Glutamatergic neuron (in vitro differentiated cells): ENCODE data around the gene CCR5AS.

Experiments
- DNase-seq: peaks from one replicate; pipeline ENCODE4 v3.0.0; 2022
- H3K27ac Mint-ChIP-seq: one replicate; pipeline ENCODE4 v1.8.0; 2020; ENCODE audit warnings: mild to moderate bottlenecking, mixed read lengths, inconsistent platforms; ENCODE audit not compliant: unreplicated experiment
- H3K27me3 Mint-ChIP-seq: one replicate; pipeline ENCODE4 v1.8.0; 2020; ENCODE audit warnings: mild to moderate bottlenecking, moderate library complexity, mixed read lengths, inconsistent platforms; ENCODE audit not compliant: unreplicated experiment
- H3K36me3 Mint-ChIP-seq: one replicate; pipeline ENCODE4 v1.8.0; 2020; ENCODE audit warnings: mild to moderate bottlenecking, mixed read lengths, inconsistent platforms; ENCODE audit not compliant: unreplicated experiment
- H3K4me1 Mint-ChIP-seq: one replicate; pipeline ENCODE4 v1.8.0; 2020; ENCODE audit warnings: mild to moderate bottlenecking, low read depth, mixed read lengths, inconsistent platforms; ENCODE audit not compliant: unreplicated experiment
- H3K4me3 Mint-ChIP-seq: one replicate; pipeline ENCODE4 v1.8.0; 2020; ENCODE audit warnings: mild to moderate bottlenecking, mixed read lengths, inconsistent platforms; ENCODE audit not compliant: unreplicated experiment
- H3K9me3 Mint-ChIP-seq: one replicate; pipeline ENCODE4 v1.8.0; 2020; ENCODE audit warnings: mild to moderate bottlenecking, moderate library complexity, mixed read lengths, inconsistent platforms; ENCODE audit not compliant: unreplicated experiment
- CTCF ChIP-seq: fragments of 200-600 bp; sonication (generic); IDR thresholded peaks from one replicate; pipeline ENCODE4 v1.5.0; 2021; ENCODE audit not compliant: partially characterized antibody, unreplicated experiment

The CCR5AS gene

GRCh38 chr3:46454209-46454595 is 47.3 kb upstream of the CCR5AS start:
- no peak for DNase-seq
- peaks cover 3% of the 10 kb centered on the region for H3K27me3 Mint-ChIP-seq
- H3K27ac Mint-ChIP-seq: no peak overlapping the region
- H3K4me3 Mint-ChIP-seq: no peak overlapping the region
- no peaks in the 10 kb centered on the region for H3K9me3 Mint-ChIP-seq
- H3K36me3 Mint-ChIP-seq: peaks cover under 1% of the 10 kb centered on the region
- no peaks in the 10 kb centered on the region for H3K4me1 Mint-ChIP-seq
- TF ChIP-seq CTCF: no peak

- H3K36me3 Mint-ChIP-seq: no peaks in the 10 kb centered on the region
- H3K27me3 Mint-ChIP-seq: peaks cover 3% of the 10 kb centered on the region
- H3K9me3 Mint-ChIP-seq: no peaks in the 10 kb centered on the region
- no peak overlapping the region for H3K27ac Mint-ChIP-seq
- no peak overlapping the region for H3K4me3 Mint-ChIP-seq
- no peak for DNase-seq
- no peaks in the 10 kb centered on the region for H3K4me1 Mint-ChIP-seq
- TF ChIP-seq CTCF: no peak
Measured at GRCh38 chr3:46453526-46454208, 46.8 kb upstream of the CCR5AS start.

- H3K27me3 Mint-ChIP-seq: peaks cover 4% of the 10 kb centered on the region
- H3K4me3 Mint-ChIP-seq: no peak overlapping the region
- H3K9me3 Mint-ChIP-seq: peaks cover 2% of the 10 kb centered on the region
- H3K4me1 Mint-ChIP-seq: peaks cover 6% of the 10 kb centered on the region
- DNase-seq: no peak
- TF ChIP-seq CTCF: peak; percentile 76
- no peak overlapping the region for H3K27ac Mint-ChIP-seq
- H3K36me3 Mint-ChIP-seq: no peaks in the 10 kb centered on the region
Measured at GRCh38 chr3:46449755-46450552, 43.1 kb upstream of the CCR5AS start.

- H3K27me3 Mint-ChIP-seq: peaks cover 3% of the 10 kb centered on the region
- no peak overlapping the region for H3K27ac Mint-ChIP-seq
- peaks cover 5% of the 10 kb centered on the region for H3K9me3 Mint-ChIP-seq
- peaks cover 6% of the 10 kb centered on the region for H3K4me1 Mint-ChIP-seq
- H3K4me3 Mint-ChIP-seq: no peak overlapping the region
- no peak for DNase-seq
- no peak for TF ChIP-seq CTCF
- no peaks in the 10 kb centered on the region for H3K36me3 Mint-ChIP-seq
Measured at GRCh38 chr3:46448721-46449120, 41.9 kb upstream of the CCR5AS start.
